GM18868 (cell line): ENCODE results near the gene PTPRG.

Source experiments
- ATAC-seq: cut with Tn5 transposase; IDR thresholded peaks from one replicate; pipeline ENCODE4 v1.9.1; 2021; ENCODE audit warnings: mild to moderate bottlenecking, moderate library complexity; ENCODE audit not compliant: unreplicated experiment

Gene PTPRG

GRCh38 chr3:61788623-61789507, 227.5 kb downstream of the PTPRG start:
- ATAC-seq = no peak

GRCh38 chr3:61789861-61790260, 228.5 kb downstream of the PTPRG start:
- ATAC-seq = no peak

- ATAC-seq = no peak
Measured at GRCh38 chr3:61790411-61790810, 229.0 kb downstream of the PTPRG start.

- ATAC-seq = no peak
Measured at GRCh38 chr3:61793056-61793455, 231.7 kb downstream of the PTPRG start.

- ATAC-seq = no peak
Measured at GRCh38 chr3:61793521-61793920, 232.2 kb downstream of the PTPRG start.

- ATAC-seq = no peak
Measured at GRCh38 chr3:61794341-61794740, 233.0 kb downstream of the PTPRG start.

GRCh38 chr3:61794961-61795360, 233.6 kb downstream of the PTPRG start:
- no peak for ATAC-seq

- ATAC-seq = no peak
Measured at GRCh38 chr3:61796088-61796680, 234.8 kb downstream of the PTPRG start.

- ATAC-seq = no peak
Measured at GRCh38 chr3:61796911-61797310, 235.5 kb downstream of the PTPRG start.

- no peak for ATAC-seq
Measured at GRCh38 chr3:61802772-61803171, 241.4 kb downstream of the PTPRG start.

GRCh38 chr3:61803983-61804382, 242.6 kb downstream of the PTPRG start:
- ATAC-seq = no peak

- ATAC-seq = no peak
Measured at GRCh38 chr3:61804782-61805181, 243.4 kb downstream of the PTPRG start.

- no peak for ATAC-seq
Measured at GRCh38 chr3:61805510-61806080, 244.2 kb downstream of the PTPRG start.

GRCh38 chr3:61806810-61807209, 245.4 kb downstream of the PTPRG start:
- no peak for ATAC-seq

GRCh38 chr3:61807865-61808276, 246.5 kb downstream of the PTPRG start:
- no peak for ATAC-seq

- ATAC-seq = no peak
Measured at GRCh38 chr3:61808526-61808925, 247.2 kb downstream of the PTPRG start.

GRCh38 chr3:61808999-61809398, 247.6 kb downstream of the PTPRG start:
- no peak for ATAC-seq

GRCh38 chr3:61809879-61810278, 248.5 kb downstream of the PTPRG start:
- ATAC-seq = no peak

GRCh38 chr3:61810953-61811497, 249.7 kb downstream of the PTPRG start:
- no peak for ATAC-seq

GRCh38 chr3:61811652-61812051, 250.3 kb downstream of the PTPRG start:
- no peak for ATAC-seq

GRCh38 chr3:61812085-61812484, 250.7 kb downstream of the PTPRG start:
- ATAC-seq = no peak

GRCh38 chr3:61812517-61812916, 251.1 kb downstream of the PTPRG start:
- ATAC-seq = no peak
